Esophagus muscularis mucosa (tissue), 4 donors: ENCODE measurements around the gene TOR2A. TPM values are rescaled to one million over a fixed set of nuclear protein-coding genes. Genes with fewer than 3 reads are reported as not detected.

Experiments
- DNase-seq: peaks from one replicate; pipeline ENCODE4 v3.0.0-alpha.2; 2017; ENCODE audit errors: extremely low spot score
- H3K27ac ChIP-seq, 4 donors: fragments of 200-600 bp; sonication (generic); replicated peaks in 1 of 4; 1 replicate in 3 of 4; 2 replicates in 1 of 4; pipeline ENCODE4 v1.5.1; 2016 to 2019; ENCODE audit warnings: mild to moderate bottlenecking in 1 of 4
- H3K27me3 ChIP-seq, 4 donors: fragments of 200-600 bp; sonication (generic); one replicate each; pipeline versions ENCODE4 v1.5.1 to v1.6.0; 2016 to 2019
- H3K36me3 ChIP-seq, 4 donors: fragments of 200-600 bp; sonication (generic); one replicate each; pipeline ENCODE4 v1.5.1; 2016 to 2019
- H3K4me1 ChIP-seq, 4 donors: fragments of 200-600 bp; sonication (generic); one replicate each; pipeline ENCODE4 v1.5.1; 2016 to 2019
- H3K4me3 ChIP-seq, 4 donors: fragments of 200-600 bp; sonication (generic); 1 replicate in 2 of 4; 2 replicates in 2 of 4; pipeline ENCODE4 v1.5.1; 2016 to 2019; ENCODE audit warnings: mild to moderate bottlenecking in 4 of 4, moderate library complexity in 1 of 4
- H3K9me3 ChIP-seq, 4 donors: fragments of 200-600 bp; sonication (generic); 1 replicate in 3 of 4; 2 replicates in 1 of 4; pipeline ENCODE4 v1.5.1; 2016 to 2019
- EP300 ChIP-seq: sonication (generic); formaldehyde crosslinking; IDR thresholded peaks from one replicate; pipeline ENCODE4 v1.6.1; 2017; ENCODE audit warnings: antibody characterized with exemption
- POLR2A ChIP-seq: fragments of 450-650 bp; IDR thresholded peaks from one replicate; pipeline ENCODE4 v1.6.1; 2017; ENCODE audit warnings: antibody characterized with exemption, moderate library complexity, mild to moderate bottlenecking, low read depth
- POLR2AphosphoS5 ChIP-seq, 2 donors: sonication (generic); formaldehyde crosslinking; IDR thresholded peaks; one replicate each; pipeline ENCODE4 v1.6.1; 2017; ENCODE audit warnings: antibody characterized with exemption in 2 of 2
- WGBS: methylation state at CpG from one replicate; pipeline ENCODE4 v1.1.5; 2018; 5-methylcytosine and 5-hydroxymethylcytosine counted together
- intact Hi-C: fragments of 100-400 bp; cut with DNase I; formaldehyde crosslinking; loops from one replicate; pipeline ENCODE4 v1.15.1; 2023
- total RNA-seq, 4 donors: library from RNA; depleted of rRNA; stranded (reverse); fragments of >200 nt; gene quantifications; one replicate each; pipeline versions ENCODE4 v1.1.0 to v1.2.1, GENCODE V29; 2016
- TF ChIP-seq, protein P1 (sequence below), 3 experiments: fragments of 200-600 bp in 2 of 3; fragments of 450-650 bp in 1 of 3; sonication (generic) in 2 of 3; IDR thresholded peaks; one replicate each; pipeline ENCODE4 v1.5.1; 2017 to 2019; ENCODE audit warnings: antibody characterized with exemption in 3 of 3, mild to moderate bottlenecking in 2 of 3, moderate library complexity in 1 of 3

TOR2A gene
- total RNA-seq, 4 donors from 2014 or later: 5.4 to 9.2 (median 7.0) TPM

DNA sequence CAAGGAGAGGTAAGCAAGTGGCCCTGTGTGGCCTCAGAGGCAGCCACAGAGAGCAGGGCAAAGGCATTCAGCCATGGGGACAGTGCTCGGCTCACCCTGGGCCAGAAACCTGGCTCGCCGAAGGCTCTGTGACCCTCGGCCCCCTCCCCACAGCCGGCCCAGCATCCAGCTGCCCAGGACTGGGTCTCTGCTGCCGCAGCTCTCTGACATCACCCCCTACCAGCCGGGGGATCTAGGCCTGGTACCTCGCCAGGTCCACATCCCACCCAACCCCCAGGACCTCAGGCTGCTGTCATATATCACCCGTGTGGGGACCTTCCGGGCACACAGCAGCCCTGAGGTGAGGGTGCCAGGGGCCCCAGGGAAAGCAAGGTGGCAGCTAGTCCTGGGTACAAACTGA, 22.2 kb downstream of the TOR2A start:
- no peaks in the 10 kb centered on the region for H3K27me3 ChIP-seq
- TF ChIP-seq, protein P1, sequence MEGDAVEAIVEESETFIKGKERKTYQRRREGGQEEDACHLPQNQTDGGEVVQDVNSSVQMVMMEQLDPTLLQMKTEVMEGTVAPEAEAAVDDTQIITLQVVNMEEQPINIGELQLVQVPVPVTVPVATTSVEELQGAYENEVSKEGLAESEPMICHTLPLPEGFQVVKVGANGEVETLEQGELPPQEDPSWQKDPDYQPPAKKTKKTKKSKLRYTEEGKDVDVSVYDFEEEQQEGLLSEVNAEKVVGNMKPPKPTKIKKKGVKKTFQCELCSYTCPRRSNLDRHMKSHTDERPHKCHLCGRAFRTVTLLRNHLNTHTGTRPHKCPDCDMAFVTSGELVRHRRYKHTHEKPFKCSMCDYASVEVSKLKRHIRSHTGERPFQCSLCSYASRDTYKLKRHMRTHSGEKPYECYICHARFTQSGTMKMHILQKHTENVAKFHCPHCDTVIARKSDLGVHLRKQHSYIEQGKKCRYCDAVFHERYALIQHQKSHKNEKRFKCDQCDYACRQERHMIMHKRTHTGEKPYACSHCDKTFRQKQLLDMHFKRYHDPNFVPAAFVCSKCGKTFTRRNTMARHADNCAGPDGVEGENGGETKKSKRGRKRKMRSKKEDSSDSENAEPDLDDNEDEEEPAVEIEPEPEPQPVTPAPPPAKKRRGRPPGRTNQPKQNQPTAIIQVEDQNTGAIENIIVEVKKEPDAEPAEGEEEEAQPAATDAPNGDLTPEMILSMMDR (IDR thresholded peaks at IDR 0.05): no peak
- no peak for TF ChIP-seq POLR2AphosphoS5 (IDR thresholded peaks at IDR 0.05)
- no peak for TF ChIP-seq EP300
- TF ChIP-seq POLR2A: no peak
- peaks cover 16 to 26% (median 21%) of the 10 kb centered on the region in 4 donors for H3K4me1 ChIP-seq
- intact Hi-C loops: no loop called here
- H3K9me3 ChIP-seq: no peaks in the 10 kb centered on the region
- H3K36me3 ChIP-seq: peaks cover 0 to 7% (median 2%) of the 10 kb centered on the region in 4 donors
- H3K4me3 ChIP-seq: no peak overlapping the region
- H3K27ac ChIP-seq: no peak overlapping the region
- no peak for DNase-seq
- 92% methylated on average over 5 of the region's 10 CpGs for WGBS

DNA sequence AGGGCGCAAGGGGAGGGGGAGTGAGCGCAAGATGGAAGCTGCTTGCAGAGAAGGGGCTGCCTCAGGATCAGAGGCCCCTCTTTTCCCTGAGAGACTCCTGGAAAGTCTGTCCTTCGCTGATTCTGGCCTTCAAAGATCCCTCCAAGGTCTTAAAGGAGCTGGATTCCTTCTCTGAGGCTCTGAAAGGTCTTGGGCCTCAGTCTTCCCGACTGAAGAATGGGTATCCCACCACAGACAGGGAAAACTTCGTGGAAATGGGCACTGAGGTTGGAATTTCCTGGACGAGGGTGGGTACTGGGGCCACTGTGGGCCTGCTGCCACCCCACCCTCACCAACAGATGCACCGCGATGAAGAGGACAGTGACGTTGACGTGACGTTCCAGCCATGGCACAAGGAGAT, 22.7 kb downstream of the TOR2A start:
- intact Hi-C loops: no loop called here
- no peak for DNase-seq
- Histone ChIP-seq H3K36me3 (peaks cover 0 to 7% (median 2%) of the 10 kb centered on the region in 4 donors), H3K9me3 (no peaks in the 10 kb centered on the region), H3K4me1 (peaks cover 16 to 26% (median 21%) of the 10 kb centered on the region in 4 donors), H3K27ac (no peak overlapping the region), H3K27me3 (no peaks in the 10 kb centered on the region), H3K4me3 (no peak overlapping the region)
- TF ChIP-seq POLR2A (no peak), POLR2AphosphoS5 (IDR thresholded peaks at IDR 0.05) (no peak), EP300 (no peak)
- TF ChIP-seq, protein P1 (IDR thresholded peaks at IDR 0.05): no peak
- 91% methylated on average over 10 of the region's 11 CpGs for WGBS

DNA sequence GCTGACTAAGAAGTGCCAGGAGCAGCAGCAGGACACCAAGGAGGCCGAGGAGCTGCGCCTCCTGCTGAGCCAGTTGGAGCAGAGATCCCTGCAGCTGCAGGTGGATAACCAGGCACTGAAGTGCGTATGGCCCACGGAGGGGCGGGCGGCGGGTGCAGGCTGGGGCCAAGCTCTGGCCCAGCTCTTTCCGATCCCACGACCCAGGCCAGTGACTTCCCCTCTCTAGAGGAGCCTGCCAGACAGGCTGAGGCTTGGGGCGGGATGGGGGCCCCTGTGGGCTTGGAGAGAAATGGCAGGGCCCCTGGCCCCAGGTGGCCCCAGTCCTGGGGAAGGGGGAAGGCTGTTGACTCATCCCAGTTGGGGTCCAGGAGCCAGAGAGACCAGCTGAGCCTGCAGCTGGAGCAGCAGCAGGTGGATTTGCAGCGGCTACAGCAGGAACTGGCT, 23.2 kb downstream of the TOR2A start:
- DNase-seq: no peak
- TF ChIP-seq EP300 (no peak), POLR2A (no peak), POLR2AphosphoS5 (IDR thresholded peaks at IDR 0.05) (no peak)
- TF ChIP-seq, protein P1 (IDR thresholded peaks at IDR 0.05): no peak
- intact Hi-C loops: no loop called here
- H3K9me3 ChIP-seq: no peaks in the 10 kb centered on the region
- H3K27me3 ChIP-seq: no peaks in the 10 kb centered on the region
- no peak overlapping the region for H3K4me3 ChIP-seq
- H3K36me3 ChIP-seq: peaks cover 0 to 7% (median 2%) of the 10 kb centered on the region in 4 donors
- no peak overlapping the region for H3K27ac ChIP-seq
- H3K4me1 ChIP-seq: peaks cover 16 to 26% (median 23%) of the 10 kb centered on the region in 4 donors
- 86% methylated on average over 1 of the region's 11 CpGs for WGBS

DNA sequence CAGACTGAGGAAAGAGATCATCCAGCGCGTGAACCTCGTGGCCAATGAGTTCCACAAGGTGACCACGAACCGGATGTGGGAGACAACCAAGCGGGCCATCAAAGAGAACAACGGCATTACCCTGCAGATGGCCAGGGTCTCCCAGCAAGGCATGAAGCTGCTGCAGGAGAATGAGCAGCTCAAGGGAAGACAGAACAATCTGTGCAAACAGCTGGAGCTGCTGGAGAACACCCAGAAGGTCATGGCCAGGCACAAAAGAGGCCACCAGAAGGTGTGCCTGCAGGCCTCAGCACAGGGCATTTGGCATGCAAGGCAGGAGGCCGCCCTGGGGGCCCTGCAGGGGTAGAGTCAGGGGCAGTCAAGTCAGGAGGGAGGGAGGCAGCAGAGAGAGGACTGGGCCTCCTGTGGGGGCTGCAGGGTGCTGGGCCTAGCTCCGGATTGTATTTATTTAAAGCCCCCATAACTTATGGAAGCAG, 23.8 kb downstream of the TOR2A start:
- Histone ChIP-seq H3K36me3 (peaks cover 0 to 7% (median 2%) of the 10 kb centered on the region in 4 donors), H3K27me3 (no peaks in the 10 kb centered on the region), H3K4me3 (no peak overlapping the region), H3K4me1 (peaks cover 15 to 25% (median 20%) of the 10 kb centered on the region in 4 donors), H3K9me3 (no peaks in the 10 kb centered on the region), H3K27ac (no peak overlapping the region)
- no peak for DNase-seq
- 81% methylated on average over 9 of the region's 9 CpGs for WGBS
- no peak for TF ChIP-seq POLR2A
- TF ChIP-seq, protein P1 (IDR thresholded peaks at IDR 0.05): no peak
- TF ChIP-seq POLR2AphosphoS5 (IDR thresholded peaks at IDR 0.05): no peak
- no peak for TF ChIP-seq EP300
- intact Hi-C loops: no loop called here
